RWPE2 (cell line): ENCODE results near the gene E2F3.

Source experiments
- ATAC-seq: fragments of 200-7000 bp; cut with Tn5 transposase; 3 replicates; pipeline ENCODE4 v1.9.1; 2021; ENCODE audit warnings: low read depth
- DNase-seq: peaks from one replicate; pipeline ENCODE4 v3.0.0-alpha.2; 2020; ENCODE audit warnings: low spot score
- H3K27ac ChIP-seq: fragments of 450-650 bp; 2 replicates; pipeline ENCODE4 v1.5.1; 2017; ENCODE audit warnings: mild to moderate bottlenecking; ENCODE audit not compliant: poor library complexity, severe bottlenecking
- H3K27me3 ChIP-seq: fragments of 250-450 bp; sonication (Bioruptor Pico); 2 replicates; pipeline ENCODE4 v1.5.1; 2021; ENCODE audit warnings: mild to moderate bottlenecking, moderate library complexity; ENCODE audit not compliant: insufficient read depth, poor library complexity, severe bottlenecking
- H3K36me3 ChIP-seq: fragments of 250-450 bp; sonication (Bioruptor Pico); 2 replicates; pipeline ENCODE4 v1.5.1; 2020; ENCODE audit warnings: low read depth, mild to moderate bottlenecking, moderate library complexity
- H3K4me1 ChIP-seq: fragments of 250-450 bp; sonication (Bioruptor Pico); 2 replicates; pipeline ENCODE4 v1.5.1; 2021; ENCODE audit warnings: mild to moderate bottlenecking, moderate library complexity; ENCODE audit not compliant: insufficient read depth, poor library complexity, severe bottlenecking
- H3K4me3 ChIP-seq: fragments of 250-450 bp; sonication (Bioruptor Pico); 2 replicates; pipeline ENCODE4 v1.5.1; 2021; ENCODE audit warnings: mild to moderate bottlenecking, moderate library complexity; ENCODE audit not compliant: severe bottlenecking
- H3K9me3 ChIP-seq: fragments of 250-450 bp; sonication (Bioruptor Pico); 2 replicates; pipeline ENCODE4 v1.5.1; 2021; ENCODE audit warnings: mild to moderate bottlenecking, moderate library complexity; ENCODE audit not compliant: severe bottlenecking
- TF ChIP-seq, protein P1 (sequence below): fragments of 450-650 bp; IDR thresholded peaks from one replicate; pipeline ENCODE4 v1.5.1; 2017; ENCODE audit warnings: mild to moderate bottlenecking, moderate library complexity; ENCODE audit not compliant: poor library complexity, severe bottlenecking

Gene E2F3

DNA sequence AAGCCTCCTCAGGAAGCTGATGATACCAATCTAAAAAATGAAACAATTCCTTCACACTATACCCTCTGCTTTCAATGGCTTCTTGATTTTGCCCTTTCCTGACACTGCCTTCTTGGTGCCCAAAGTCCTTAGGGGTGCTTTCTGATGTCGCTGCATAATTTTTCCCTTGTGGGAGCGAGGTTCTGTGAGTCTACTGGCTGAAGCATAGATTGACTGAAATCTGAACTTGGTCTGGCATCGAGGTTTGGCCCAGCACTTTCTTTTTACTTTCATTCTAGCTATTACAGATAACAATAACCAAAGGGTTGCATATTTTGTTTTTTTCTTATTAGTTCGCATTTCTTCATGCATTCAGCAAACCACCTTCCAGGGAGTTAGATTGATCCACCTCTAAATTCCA, 65.8 kb downstream of the E2F3 start:
- Histone ChIP-seq H3K27me3 (no peaks in the 10 kb centered on the region), H3K4me3 (no peak overlapping the region), H3K9me3 (peaks cover 2% of the 10 kb centered on the region), H3K4me1 (no peaks in the 10 kb centered on the region), H3K27ac (no peak overlapping the region), H3K36me3 (peaks cover 24% of the 10 kb centered on the region)
- TF ChIP-seq, protein P1, sequence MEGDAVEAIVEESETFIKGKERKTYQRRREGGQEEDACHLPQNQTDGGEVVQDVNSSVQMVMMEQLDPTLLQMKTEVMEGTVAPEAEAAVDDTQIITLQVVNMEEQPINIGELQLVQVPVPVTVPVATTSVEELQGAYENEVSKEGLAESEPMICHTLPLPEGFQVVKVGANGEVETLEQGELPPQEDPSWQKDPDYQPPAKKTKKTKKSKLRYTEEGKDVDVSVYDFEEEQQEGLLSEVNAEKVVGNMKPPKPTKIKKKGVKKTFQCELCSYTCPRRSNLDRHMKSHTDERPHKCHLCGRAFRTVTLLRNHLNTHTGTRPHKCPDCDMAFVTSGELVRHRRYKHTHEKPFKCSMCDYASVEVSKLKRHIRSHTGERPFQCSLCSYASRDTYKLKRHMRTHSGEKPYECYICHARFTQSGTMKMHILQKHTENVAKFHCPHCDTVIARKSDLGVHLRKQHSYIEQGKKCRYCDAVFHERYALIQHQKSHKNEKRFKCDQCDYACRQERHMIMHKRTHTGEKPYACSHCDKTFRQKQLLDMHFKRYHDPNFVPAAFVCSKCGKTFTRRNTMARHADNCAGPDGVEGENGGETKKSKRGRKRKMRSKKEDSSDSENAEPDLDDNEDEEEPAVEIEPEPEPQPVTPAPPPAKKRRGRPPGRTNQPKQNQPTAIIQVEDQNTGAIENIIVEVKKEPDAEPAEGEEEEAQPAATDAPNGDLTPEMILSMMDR = no peak
- ATAC-seq (no peak), DNase-seq (no peak)

DNA sequence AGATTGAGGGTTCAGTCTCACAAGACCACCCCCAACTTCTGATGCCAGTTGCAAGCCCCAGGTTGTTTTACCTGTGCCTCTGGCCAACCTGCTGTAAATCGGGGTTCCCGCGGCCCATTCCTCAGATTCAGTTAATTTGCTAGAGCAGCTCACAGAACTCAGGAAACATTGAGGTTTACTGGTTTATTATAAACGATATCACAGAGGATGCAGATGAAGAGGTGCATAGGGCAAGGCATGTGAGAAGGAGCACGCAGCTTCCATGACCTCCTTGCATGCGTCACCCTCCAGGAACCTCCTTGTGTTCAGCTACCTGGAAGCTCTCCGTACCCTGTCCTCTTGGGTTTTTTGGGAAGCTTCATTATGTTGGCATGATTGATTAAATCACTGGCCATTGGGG, 66.5 kb downstream of the E2F3 start:
- Histone ChIP-seq H3K4me3 (no peak overlapping the region), H3K27ac (no peak overlapping the region), H3K9me3 (peaks cover 2% of the 10 kb centered on the region), H3K4me1 (no peaks in the 10 kb centered on the region), H3K27me3 (no peaks in the 10 kb centered on the region), H3K36me3 (peaks cover 25% of the 10 kb centered on the region)
- ATAC-seq (no peak), DNase-seq (no peak)
- TF ChIP-seq, protein P1 = no peak

DNA sequence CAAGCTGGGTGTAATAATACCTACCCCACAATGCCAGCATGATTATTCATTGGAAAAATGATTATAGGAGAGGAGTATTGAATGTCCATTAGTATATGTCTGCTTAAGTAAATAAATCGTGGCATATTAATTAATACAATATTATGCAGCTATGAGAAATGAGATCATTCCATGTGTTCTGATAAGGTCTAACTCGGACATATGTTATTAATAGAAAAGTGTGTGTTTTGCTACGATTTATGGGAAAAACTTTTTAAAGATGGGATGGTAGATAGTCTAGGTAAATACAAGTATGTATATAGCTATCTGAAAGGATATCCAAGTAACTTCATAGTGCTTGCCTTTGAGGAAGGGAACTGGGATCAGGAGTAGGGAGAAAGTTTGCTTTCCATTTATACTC, 71.1 kb downstream of the E2F3 start:
- H3K27ac ChIP-seq = no peak overlapping the region
- ATAC-seq (no peak), DNase-seq (no peak)
- TF ChIP-seq, protein P1 = no peak
- no peaks in the 10 kb centered on the region for H3K4me1 ChIP-seq
- H3K36me3 ChIP-seq = peaks cover 17% of the 10 kb centered on the region
- H3K27me3 ChIP-seq = no peaks in the 10 kb centered on the region
- H3K4me3 ChIP-seq = no peak overlapping the region
- H3K9me3 ChIP-seq = no peaks in the 10 kb centered on the region

DNA sequence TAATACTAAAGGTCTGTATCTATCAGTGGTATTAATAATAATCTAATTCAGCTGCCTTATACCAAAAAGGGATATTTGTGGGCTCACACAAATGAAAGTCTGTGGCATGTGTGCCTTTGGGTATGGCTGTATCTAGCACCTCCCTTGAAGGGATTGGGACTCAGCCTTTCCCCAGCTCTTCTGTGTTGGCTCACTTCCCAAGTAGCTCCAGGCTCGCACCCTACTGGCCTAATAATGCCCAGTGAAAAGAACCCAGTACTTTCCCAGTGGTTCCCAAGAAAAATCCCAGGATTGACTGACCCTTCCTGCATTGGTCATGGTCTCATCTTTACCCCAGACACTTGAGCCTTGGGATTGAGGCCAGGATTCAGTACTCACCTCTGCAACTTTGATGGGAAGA, 71.8 kb downstream of the E2F3 start:
- Histone ChIP-seq H3K27me3 (no peaks in the 10 kb centered on the region), H3K9me3 (no peaks in the 10 kb centered on the region), H3K4me1 (no peaks in the 10 kb centered on the region), H3K4me3 (no peak overlapping the region), H3K36me3 (peaks cover 10% of the 10 kb centered on the region), H3K27ac (no peak overlapping the region)
- DNase-seq (no peak), ATAC-seq (no peak)
- TF ChIP-seq, protein P1 = no peak

DNA sequence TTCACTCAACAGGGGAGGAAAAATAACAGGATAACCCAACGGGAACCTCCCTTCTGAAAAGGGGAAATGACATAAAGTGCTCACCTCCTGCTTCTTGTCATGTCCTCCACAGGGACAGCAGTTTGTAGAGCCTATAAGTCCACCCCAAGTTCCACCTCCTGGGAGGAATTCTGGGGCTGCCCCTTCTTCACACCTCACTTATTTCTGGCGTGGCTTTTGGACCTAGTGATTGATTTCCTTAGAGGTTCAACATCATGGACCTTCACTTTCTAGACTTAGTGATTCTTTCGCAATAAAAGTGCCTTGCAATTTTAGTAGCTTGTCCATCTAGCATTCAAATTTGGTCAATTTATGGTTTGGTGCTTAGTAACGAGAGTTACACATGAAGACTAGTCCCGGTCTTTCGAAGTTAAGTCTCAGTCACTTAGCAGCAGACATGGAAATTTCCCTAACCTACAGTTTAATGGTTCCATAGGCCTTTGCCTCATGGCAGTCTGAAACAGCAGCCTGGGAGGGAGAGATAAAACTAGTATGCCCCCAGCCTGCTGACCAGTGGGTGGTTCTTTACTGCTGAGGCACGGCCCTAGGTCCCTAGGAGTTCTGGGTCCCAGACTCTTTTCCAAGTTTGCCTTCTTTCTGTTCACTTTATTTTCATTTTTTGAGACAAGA, 73.3 kb downstream of the E2F3 start:
- no peak overlapping the region for H3K4me3 ChIP-seq
- DNase-seq = no peak
- peaks cover 18% of the 10 kb centered on the region for H3K36me3 ChIP-seq
- no peak overlapping the region for H3K27ac ChIP-seq
- no peaks in the 10 kb centered on the region for H3K9me3 ChIP-seq
- TF ChIP-seq, protein P1 = no peak
- H3K27me3 ChIP-seq = no peaks in the 10 kb centered on the region
- H3K4me1 ChIP-seq = no peaks in the 10 kb centered on the region
- ATAC-seq = no peak
